Measurements from ENCODE around the gene WDR5B.

DNA sequence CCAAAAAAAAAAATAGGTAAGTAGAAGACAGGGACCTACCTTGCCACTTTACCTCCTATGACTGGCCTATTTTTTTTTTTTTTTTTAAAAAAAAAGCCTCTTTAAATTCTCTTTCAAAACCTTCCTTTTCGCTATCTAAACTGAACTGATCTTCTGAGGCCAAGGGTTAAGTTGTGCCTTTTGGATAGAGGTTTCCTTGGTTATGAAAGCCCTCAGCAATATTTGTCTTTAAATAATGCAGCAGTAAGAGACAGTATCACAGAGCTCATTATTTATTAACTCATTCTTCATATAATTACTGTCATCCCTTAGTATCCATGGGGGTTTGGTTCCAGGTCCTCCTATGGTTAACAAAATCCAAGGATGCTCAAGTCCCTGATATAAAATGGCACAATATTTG, 41.8 kb downstream of the WDR5B start:
- TF ChIP-seq, protein P1, sequence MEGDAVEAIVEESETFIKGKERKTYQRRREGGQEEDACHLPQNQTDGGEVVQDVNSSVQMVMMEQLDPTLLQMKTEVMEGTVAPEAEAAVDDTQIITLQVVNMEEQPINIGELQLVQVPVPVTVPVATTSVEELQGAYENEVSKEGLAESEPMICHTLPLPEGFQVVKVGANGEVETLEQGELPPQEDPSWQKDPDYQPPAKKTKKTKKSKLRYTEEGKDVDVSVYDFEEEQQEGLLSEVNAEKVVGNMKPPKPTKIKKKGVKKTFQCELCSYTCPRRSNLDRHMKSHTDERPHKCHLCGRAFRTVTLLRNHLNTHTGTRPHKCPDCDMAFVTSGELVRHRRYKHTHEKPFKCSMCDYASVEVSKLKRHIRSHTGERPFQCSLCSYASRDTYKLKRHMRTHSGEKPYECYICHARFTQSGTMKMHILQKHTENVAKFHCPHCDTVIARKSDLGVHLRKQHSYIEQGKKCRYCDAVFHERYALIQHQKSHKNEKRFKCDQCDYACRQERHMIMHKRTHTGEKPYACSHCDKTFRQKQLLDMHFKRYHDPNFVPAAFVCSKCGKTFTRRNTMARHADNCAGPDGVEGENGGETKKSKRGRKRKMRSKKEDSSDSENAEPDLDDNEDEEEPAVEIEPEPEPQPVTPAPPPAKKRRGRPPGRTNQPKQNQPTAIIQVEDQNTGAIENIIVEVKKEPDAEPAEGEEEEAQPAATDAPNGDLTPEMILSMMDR (IDR thresholded peaks at IDR 0.05) = no peak
- TF ChIP-seq EZH2 (IDR thresholded peaks at IDR 0.05) = no peak
- TF ChIP-seq EZH2phosphoT487 (IDR thresholded peaks at IDR 0.05) = no peak
